Osteoblast (primary cell): ENCODE results near the gene STOML2. TPM values are rescaled to one million over a fixed set of nuclear protein-coding genes. Genes with fewer than 3 reads are reported as not detected.

Experiments
- DNase-seq: peaks from one replicate; pipeline ENCODE4 v3.0.0; 2011; ENCODE audit warnings: low spot score, mixed read lengths; ENCODE audit not compliant: insufficient read length; ENCODE audit errors: missing footprints
- H2AFZ ChIP-seq: 2 replicates; pipeline ENCODE4 v1.6.0; 2011; ENCODE audit warnings: mild to moderate bottlenecking, low read length
- H3K27ac ChIP-seq: 2 replicates; pipeline ENCODE4 v1.5.1; 2011; ENCODE audit warnings: mild to moderate bottlenecking, low read depth, low read length, moderate library complexity
- H3K27me3 ChIP-seq: 2 replicates; pipeline ENCODE4 v1.6.0; 2012; ENCODE audit warnings: mild to moderate bottlenecking, control low read depth, inconsistent platforms, low read length, moderate library complexity; ENCODE audit not compliant: insufficient read depth
- H3K36me3 ChIP-seq: 2 replicates; pipeline ENCODE4 v1.5.1; 2011; ENCODE audit warnings: mild to moderate bottlenecking, low read length, control low read depth, moderate library complexity; ENCODE audit not compliant: insufficient read depth
- H3K4me1 ChIP-seq: 2 replicates; pipeline ENCODE4 v1.5.1; 2011; ENCODE audit warnings: mild to moderate bottlenecking, low read length, control low read depth, moderate library complexity; ENCODE audit not compliant: insufficient read depth
- H3K4me2 ChIP-seq: 2 replicates; pipeline ENCODE4 v1.6.0; 2011; ENCODE audit warnings: mild to moderate bottlenecking, low read length; ENCODE audit not compliant: insufficient read depth
- H3K4me3 ChIP-seq: fragments of 200-600 bp; sonication (generic); 3 replicates; pipeline ENCODE4 v1.5.1; 2012; ENCODE audit warnings: mild to moderate bottlenecking, low read length, inconsistent platforms; ENCODE audit not compliant: insufficient read depth
- H3K79me2 ChIP-seq: 2 replicates; pipeline ENCODE4 v1.6.0; 2012; ENCODE audit warnings: mild to moderate bottlenecking, low read length, control low read depth, inconsistent platforms; ENCODE audit not compliant: insufficient read depth
- H3K9me3 ChIP-seq: 2 replicates; pipeline ENCODE4 v1.5.1; 2011; ENCODE audit warnings: low read depth, low read length, control low read depth
- H4K20me1 ChIP-seq: 2 replicates; pipeline ENCODE4 v1.6.0; 2012; ENCODE audit warnings: mild to moderate bottlenecking, low read length, control low read depth; ENCODE audit not compliant: insufficient read depth
- CTCF ChIP-seq: IDR thresholded peaks from 2 replicates; pipeline ENCODE4 v1.5.1; 2011; ENCODE audit warnings: mild to moderate bottlenecking, low read depth, low read length, moderate library complexity; ENCODE audit errors: extremely low read depth
- total RNA-seq: library from RNA; depleted of rRNA; stranded (reverse); fragments of >200 nt; gene quantifications from 2 replicates; pipeline ENCODE4 v1.2.3, GENCODE V29; 2012

The STOML2 gene
- total RNA-seq, 1 donor: 130 TPM

DNA sequence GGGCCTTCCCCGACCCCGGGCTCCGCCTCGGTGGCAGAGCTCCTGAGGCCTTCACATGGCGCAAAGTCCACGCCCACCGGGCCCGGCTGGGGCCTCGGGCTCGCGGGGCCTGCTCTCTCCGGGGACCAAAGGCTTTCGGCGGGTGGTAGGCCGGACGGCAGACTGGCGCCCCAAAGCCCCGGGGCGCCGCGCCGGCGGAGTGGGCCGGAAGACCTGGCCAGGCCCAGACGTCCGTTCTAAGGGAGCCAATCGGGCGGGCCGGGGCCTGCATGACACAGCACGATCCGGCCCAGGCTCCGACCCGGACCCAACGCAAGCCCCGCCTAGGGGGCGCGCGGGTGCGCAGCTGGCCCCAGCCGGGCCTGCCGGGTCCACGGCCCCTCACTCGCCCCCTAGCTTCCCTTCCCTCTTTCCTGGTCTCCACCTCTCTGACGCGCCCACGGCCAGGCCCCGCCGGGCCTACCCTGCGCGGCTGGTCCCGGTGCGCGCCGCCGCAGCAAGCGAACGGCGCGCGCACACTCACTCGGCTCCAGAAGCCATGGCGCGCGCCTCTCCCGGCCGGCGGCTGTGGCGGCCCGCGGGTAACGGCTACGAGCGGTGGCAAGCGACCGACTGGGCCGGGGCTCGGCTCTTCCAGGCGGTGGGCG lies 31.0 kb downstream of the STOML2 start:
- H3K4me3 ChIP-seq: peak overlapping the region; percentile 94
- H3K36me3 ChIP-seq: peaks cover 36% of the 10 kb centered on the region
- H3K27me3 ChIP-seq: no peaks in the 10 kb centered on the region
- DNase-seq: peak; percentile 97
- H4K20me1 ChIP-seq: peaks cover 49% of the 10 kb centered on the region
- H3K9me3 ChIP-seq: no peaks in the 10 kb centered on the region
- peak overlapping the region; percentile 96 for H3K27ac ChIP-seq
- TF ChIP-seq CTCF: peak; percentile 13
- H3K4me1 ChIP-seq: peaks cover 20% of the 10 kb centered on the region
- H2AFZ ChIP-seq: peak overlapping the region; percentile 35
- H3K79me2 ChIP-seq: peaks cover 56% of the 10 kb centered on the region
- H3K4me2 ChIP-seq: peak overlapping the region; percentile 79

GRCh38 chr9:35070823-35071813 lies 31.8 kb downstream of the STOML2 start:
- DNase-seq: no peak
- Histone ChIP-seq H4K20me1 (peaks cover 55% of the 10 kb centered on the region), H3K4me1 (peaks cover 20% of the 10 kb centered on the region), H3K4me3 (peak overlapping the region; percentile 94), H2AFZ (no peak overlapping the region), H3K4me2 (peak overlapping the region; percentile 79), H3K79me2 (peaks cover 59% of the 10 kb centered on the region), H3K9me3 (no peaks in the 10 kb centered on the region), H3K36me3 (peaks cover 37% of the 10 kb centered on the region), H3K27ac (peak overlapping the region; percentile 96), H3K27me3 (no peaks in the 10 kb centered on the region)
- no peak for TF ChIP-seq CTCF

DNA sequence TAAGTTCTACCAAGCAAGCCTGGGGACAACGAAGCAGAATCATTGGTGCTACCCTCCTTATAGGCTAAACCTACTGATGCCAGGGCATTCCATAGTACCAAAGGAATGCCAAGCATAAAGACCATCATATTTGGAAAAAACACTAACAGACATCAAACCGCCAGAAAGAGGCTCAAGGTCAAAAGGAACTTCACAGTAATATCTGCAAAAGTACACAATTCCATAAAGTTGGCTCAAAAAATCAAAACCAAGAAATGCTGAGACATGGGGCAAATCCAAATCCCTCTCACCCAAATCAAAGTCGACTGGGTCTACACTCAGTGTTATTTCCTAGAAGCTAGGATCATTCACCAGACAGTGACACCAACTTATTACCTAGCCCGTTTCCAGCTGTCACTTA lies 33.9 kb downstream of the STOML2 start:
- peaks cover 62% of the 10 kb centered on the region for H4K20me1 ChIP-seq
- H3K9me3 ChIP-seq: no peaks in the 10 kb centered on the region
- no peak for TF ChIP-seq CTCF
- peaks cover 20% of the 10 kb centered on the region for H3K4me1 ChIP-seq
- no peak overlapping the region for H3K4me3 ChIP-seq
- H3K36me3 ChIP-seq: peaks cover 48% of the 10 kb centered on the region
- H3K27me3 ChIP-seq: no peaks in the 10 kb centered on the region
- H3K4me2 ChIP-seq: peak overlapping the region; percentile 79
- H3K27ac ChIP-seq: no peak overlapping the region
- no peak for DNase-seq
- H3K79me2 ChIP-seq: peaks cover 73% of the 10 kb centered on the region
- no peak overlapping the region for H2AFZ ChIP-seq

GRCh38 chr9:35067056-35067455 lies 35.9 kb downstream of the STOML2 start:
- Histone ChIP-seq H3K4me2 (no peak overlapping the region), H3K27ac (no peak overlapping the region), H3K27me3 (no peaks in the 10 kb centered on the region), H4K20me1 (peaks cover 80% of the 10 kb centered on the region), H2AFZ (no peak overlapping the region), H3K36me3 (peaks cover 64% of the 10 kb centered on the region), H3K4me3 (no peak overlapping the region), H3K9me3 (no peaks in the 10 kb centered on the region), H3K79me2 (peaks cover 91% of the 10 kb centered on the region), H3K4me1 (peaks cover 12% of the 10 kb centered on the region)
- no peak for TF ChIP-seq CTCF
- no peak for DNase-seq
